ENCODE results near the gene LSP1. TPM values are rescaled to one million over a fixed set of nuclear protein-coding genes. Genes with fewer than 3 reads are reported as not detected.
A peak's percentile ranks its signal among the peaks of the same experiment; 100 is the strongest.

The LSP1 gene
- total and polyA plus RNA-seq, 2 of the 13 experiments (the other 11 are each of a cell fraction or from before 2014, with no cell fraction given), result 0.59 to 1.00 TPM

- no peak for TF ChIP-seq ZNF101 (CRISPR knock-in tag; IDR thresholded peaks at IDR 0.05; ENCODE audit: borderline replicate concordance, low read depth)
- peak; percentile 59; the same call in 1 of the 2 replicates for TF ChIP-seq SALL2 (CRISPR knock-in tag; IDR thresholded peaks at IDR 0.05)
- TF ChIP-seq REXO4 (CRISPR knock-in tag; IDR thresholded peaks at IDR 0.05; ENCODE audit: borderline replicate concordance), result no peak
- TF ChIP-seq HDAC1 (CRISPR knock-in tag; IDR thresholded peaks at IDR 0.05), result peak; percentile 53
- TF ChIP-seq, protein P1, sequence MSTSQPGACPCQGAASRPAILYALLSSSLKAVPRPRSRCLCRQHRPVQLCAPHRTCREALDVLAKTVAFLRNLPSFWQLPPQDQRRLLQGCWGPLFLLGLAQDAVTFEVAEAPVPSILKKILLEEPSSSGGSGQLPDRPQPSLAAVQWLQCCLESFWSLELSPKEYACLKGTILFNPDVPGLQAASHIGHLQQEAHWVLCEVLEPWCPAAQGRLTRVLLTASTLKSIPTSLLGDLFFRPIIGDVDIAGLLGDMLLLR (CRISPR knock-in tag; IDR thresholded peaks at IDR 0.05), result no peak
- TF ChIP-seq, protein P2, sequence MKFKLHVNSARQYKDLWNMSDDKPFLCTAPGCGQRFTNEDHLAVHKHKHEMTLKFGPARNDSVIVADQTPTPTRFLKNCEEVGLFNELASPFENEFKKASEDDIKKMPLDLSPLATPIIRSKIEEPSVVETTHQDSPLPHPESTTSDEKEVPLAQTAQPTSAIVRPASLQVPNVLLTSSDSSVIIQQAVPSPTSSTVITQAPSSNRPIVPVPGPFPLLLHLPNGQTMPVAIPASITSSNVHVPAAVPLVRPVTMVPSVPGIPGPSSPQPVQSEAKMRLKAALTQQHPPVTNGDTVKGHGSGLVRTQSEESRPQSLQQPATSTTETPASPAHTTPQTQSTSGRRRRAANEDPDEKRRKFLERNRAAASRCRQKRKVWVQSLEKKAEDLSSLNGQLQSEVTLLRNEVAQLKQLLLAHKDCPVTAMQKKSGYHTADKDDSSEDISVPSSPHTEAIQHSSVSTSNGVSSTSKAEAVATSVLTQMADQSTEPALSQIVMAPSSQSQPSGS (CRISPR knock-in tag; IDR thresholded peaks at IDR 0.05), result no peak; the same call in 1 of the 2 replicates
- TF ChIP-seq, protein P3, sequence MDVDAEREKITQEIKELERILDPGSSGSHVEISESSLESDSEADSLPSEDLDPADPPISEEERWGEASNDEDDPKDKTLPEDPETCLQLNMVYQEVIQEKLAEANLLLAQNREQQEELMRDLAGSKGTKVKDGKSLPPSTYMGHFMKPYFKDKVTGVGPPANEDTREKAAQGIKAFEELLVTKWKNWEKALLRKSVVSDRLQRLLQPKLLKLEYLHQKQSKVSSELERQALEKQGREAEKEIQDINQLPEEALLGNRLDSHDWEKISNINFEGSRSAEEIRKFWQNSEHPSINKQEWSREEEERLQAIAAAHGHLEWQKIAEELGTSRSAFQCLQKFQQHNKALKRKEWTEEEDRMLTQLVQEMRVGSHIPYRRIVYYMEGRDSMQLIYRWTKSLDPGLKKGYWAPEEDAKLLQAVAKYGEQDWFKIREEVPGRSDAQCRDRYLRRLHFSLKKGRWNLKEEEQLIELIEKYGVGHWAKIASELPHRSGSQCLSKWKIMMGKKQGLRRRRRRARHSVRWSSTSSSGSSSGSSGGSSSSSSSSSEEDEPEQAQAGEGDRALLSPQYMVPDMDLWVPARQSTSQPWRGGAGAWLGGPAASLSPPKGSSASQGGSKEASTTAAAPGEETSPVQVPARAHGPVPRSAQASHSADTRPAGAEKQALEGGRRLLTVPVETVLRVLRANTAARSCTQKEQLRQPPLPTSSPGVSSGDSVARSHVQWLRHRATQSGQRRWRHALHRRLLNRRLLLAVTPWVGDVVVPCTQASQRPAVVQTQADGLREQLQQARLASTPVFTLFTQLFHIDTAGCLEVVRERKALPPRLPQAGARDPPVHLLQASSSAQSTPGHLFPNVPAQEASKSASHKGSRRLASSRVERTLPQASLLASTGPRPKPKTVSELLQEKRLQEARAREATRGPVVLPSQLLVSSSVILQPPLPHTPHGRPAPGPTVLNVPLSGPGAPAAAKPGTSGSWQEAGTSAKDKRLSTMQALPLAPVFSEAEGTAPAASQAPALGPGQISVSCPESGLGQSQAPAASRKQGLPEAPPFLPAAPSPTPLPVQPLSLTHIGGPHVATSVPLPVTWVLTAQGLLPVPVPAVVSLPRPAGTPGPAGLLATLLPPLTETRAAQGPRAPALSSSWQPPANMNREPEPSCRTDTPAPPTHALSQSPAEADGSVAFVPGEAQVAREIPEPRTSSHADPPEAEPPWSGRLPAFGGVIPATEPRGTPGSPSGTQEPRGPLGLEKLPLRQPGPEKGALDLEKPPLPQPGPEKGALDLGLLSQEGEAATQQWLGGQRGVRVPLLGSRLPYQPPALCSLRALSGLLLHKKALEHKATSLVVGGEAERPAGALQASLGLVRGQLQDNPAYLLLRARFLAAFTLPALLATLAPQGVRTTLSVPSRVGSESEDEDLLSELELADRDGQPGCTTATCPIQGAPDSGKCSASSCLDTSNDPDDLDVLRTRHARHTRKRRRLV (CRISPR knock-in tag; IDR thresholded peaks at IDR 0.05), result peak; percentile 42; the same call in 1 of the 2 replicates
- no peak for TF ChIP-seq ZNF850 (CRISPR knock-in tag; conservative IDR thresholded peaks at IDR 0.05)
- TF ChIP-seq RARA (CRISPR knock-in tag; IDR thresholded peaks at IDR 0.05), result peak; percentile 67
- no peak for TF ChIP-seq CENPX (CRISPR knock-in tag; IDR thresholded peaks at IDR 0.05)
- no peak for TF ChIP-seq RORA (CRISPR knock-in tag; IDR thresholded peaks at IDR 0.05)
- TF ChIP-seq, protein P4, sequence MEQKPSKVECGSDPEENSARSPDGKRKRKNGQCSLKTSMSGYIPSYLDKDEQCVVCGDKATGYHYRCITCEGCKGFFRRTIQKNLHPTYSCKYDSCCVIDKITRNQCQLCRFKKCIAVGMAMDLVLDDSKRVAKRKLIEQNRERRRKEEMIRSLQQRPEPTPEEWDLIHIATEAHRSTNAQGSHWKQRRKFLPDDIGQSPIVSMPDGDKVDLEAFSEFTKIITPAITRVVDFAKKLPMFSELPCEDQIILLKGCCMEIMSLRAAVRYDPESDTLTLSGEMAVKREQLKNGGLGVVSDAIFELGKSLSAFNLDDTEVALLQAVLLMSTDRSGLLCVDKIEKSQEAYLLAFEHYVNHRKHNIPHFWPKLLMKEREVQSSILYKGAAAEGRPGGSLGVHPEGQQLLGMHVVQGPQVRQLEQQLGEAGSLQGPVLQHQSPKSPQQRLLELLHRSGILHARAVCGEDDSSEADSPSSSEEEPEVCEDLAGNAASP (CRISPR knock-in tag; IDR thresholded peaks at IDR 0.05; ENCODE audit: borderline replicate concordance), result 0 out of 2 replicates have a peak, but pooled peaks have one; percentile 33
- no peak for TF ChIP-seq JARID2 (CRISPR knock-in tag; IDR thresholded peaks at IDR 0.05; ENCODE audit: insufficient replicate concordance)
- TF ChIP-seq, protein P5, sequence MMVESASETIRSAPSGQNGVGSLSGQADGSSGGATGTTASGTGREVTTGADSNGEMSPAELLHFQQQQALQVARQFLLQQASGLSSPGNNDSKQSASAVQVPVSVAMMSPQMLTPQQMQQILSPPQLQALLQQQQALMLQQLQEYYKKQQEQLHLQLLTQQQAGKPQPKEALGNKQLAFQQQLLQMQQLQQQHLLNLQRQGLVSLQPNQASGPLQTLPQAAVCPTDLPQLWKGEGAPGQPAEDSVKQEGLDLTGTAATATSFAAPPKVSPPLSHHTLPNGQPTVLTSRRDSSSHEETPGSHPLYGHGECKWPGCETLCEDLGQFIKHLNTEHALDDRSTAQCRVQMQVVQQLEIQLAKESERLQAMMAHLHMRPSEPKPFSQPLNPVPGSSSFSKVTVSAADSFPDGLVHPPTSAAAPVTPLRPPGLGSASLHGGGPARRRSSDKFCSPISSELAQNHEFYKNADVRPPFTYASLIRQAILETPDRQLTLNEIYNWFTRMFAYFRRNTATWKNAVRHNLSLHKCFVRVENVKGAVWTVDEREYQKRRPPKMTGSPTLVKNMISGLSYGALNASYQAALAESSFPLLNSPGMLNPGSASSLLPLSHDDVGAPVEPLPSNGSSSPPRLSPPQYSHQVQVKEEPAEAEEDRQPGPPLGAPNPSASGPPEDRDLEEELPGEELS (CRISPR knock-in tag; IDR thresholded peaks at IDR 0.05), result peak; percentile 22; the same call in 1 of the 2 replicates
- TF ChIP-seq CBFB (CRISPR knock-in tag; IDR thresholded peaks at IDR 0.05), result peak; percentile 46; the same call in 1 of the 2 replicates
- no peak for TF ChIP-seq ZNF724P (CRISPR knock-in tag; IDR thresholded peaks at IDR 0.05; ENCODE audit: borderline replicate concordance)
- no peak for TF ChIP-seq NFIC (IDR thresholded peaks at IDR 0.05; ENCODE audit: low read length)
- no peak for TF ChIP-seq ZBTB1 (CRISPR knock-in tag; IDR thresholded peaks at IDR 0.05; ENCODE audit: borderline replicate concordance)
- no peak for TF ChIP-seq NCOR1 (IDR thresholded peaks at IDR 0.05; ENCODE audit: borderline replicate concordance, low read length)
Measured at GRCh38 chr11:1825039-1825740, 27.7 kb upstream of the LSP1 start (continued).

Measured in HepG2 (cell line).